OCI-LY3 (cell line): ENCODE results near the gene CEP104.

Experiments
- H2AFZ ChIP-seq: fragments of 200-600, 300-600 bp; shearing (Covaris generic); 2 replicates; pipeline ENCODE4 v1.6.0; 2014; ENCODE audit warnings: antibody characterized with exemption, low read depth, low read length
- H3K27ac ChIP-seq: fragments of 200-600, 300-600 bp; sonication (generic); 2 replicates; pipeline ENCODE4 v1.5.1; 2014; ENCODE audit warnings: mild to moderate bottlenecking, low read length, moderate library complexity, mixed read lengths
- H3K27me3 ChIP-seq: fragments of 200-600, 300-600 bp; sonication (generic); 2 replicates; pipeline ENCODE4 v1.6.1; 2014; ENCODE audit warnings: low read depth, low read length, mixed read lengths
- H3K36me3 ChIP-seq: fragments of 200-600, 300-600 bp; sonication (generic); replicated peaks from 2 replicates; pipeline ENCODE3; 2014; ENCODE audit warnings: low read depth, low read length, mixed read lengths
- H3K4me1 ChIP-seq: fragments of 300-600, 200-600 bp; sonication (generic); 2 replicates; pipeline ENCODE4 v1.6.1; 2014; ENCODE audit warnings: low read length, mixed read lengths
- H3K4me2 ChIP-seq: fragments of 200-600, 300-600 bp; sonication (generic); 2 replicates; pipeline ENCODE4 v1.6.1; 2014; ENCODE audit warnings: low read length, mixed read lengths
- H3K4me3 ChIP-seq: fragments of 300-600, 200-600 bp; sonication (generic); 2 replicates; pipeline ENCODE4 v1.5.1; 2014; ENCODE audit warnings: antibody characterized with exemption, mild to moderate bottlenecking, low read length, moderate library complexity
- H3K79me2 ChIP-seq: fragments of 300-600, 200-600 bp; shearing (Covaris generic); 2 replicates; pipeline ENCODE4 v1.6.1; 2014; ENCODE audit warnings: mild to moderate bottlenecking, low read length, mixed read lengths
- H3K9ac ChIP-seq: fragments of 300-600, 200-600 bp; shearing (Covaris generic); 2 replicates; pipeline ENCODE4 v1.6.0; 2014; ENCODE audit warnings: mild to moderate bottlenecking, low read length, moderate library complexity
- H3K9me3 ChIP-seq: fragments of 200-600, 300-600 bp; shearing (Covaris generic); 2 replicates; pipeline ENCODE4 v1.6.1; 2014; ENCODE audit warnings: low read length, mixed read lengths; ENCODE audit not compliant: insufficient read depth
- H4K20me1 ChIP-seq: fragments of 200-600, 300-600 bp; sonication (generic); 2 replicates; pipeline ENCODE4 v1.6.1; 2016; ENCODE audit warnings: low read length, mixed read lengths; ENCODE audit not compliant: insufficient read depth
- EZH2phosphoT487 ChIP-seq: fragments of 200-600 bp; shearing (Covaris generic); IDR thresholded peaks from 2 replicates; pipeline ENCODE4 v1.6.1; 2018; ENCODE audit warnings: antibody characterized with exemption, mixed run types, low read depth
- TF ChIP-seq, protein P1 (sequence below): fragments of 200-600, 300-600 bp; sonication (generic); IDR thresholded peaks from 2 replicates; pipeline ENCODE4 v1.5.1; 2014; ENCODE audit warnings: antibody characterized with exemption, low read length, low read depth

Gene CEP104

DNA sequence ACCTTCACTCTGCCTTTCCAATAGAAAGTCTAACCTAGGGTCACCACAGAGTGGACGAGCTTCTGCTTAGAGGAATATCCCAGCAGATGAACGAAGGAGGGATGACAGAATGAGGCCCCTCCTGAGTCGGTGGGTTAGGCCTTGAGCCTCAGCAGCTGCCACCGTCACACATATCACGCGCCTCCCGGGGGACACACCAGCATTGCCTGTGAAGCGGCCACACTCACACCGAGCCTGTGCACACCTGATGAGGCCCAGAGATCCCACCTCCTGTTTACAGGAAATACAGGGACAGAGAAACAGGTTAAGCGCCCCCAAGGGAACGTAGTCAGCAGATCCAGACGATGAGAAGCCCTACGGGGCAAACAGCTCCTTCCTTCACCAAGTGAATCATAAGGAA, 35.6 kb downstream of the CEP104 start:
- Histone ChIP-seq H3K36me3 (peaks cover 4% of the 10 kb centered on the region), H3K4me2 (no peak overlapping the region), H3K27me3 (no peaks in the 10 kb centered on the region), H3K9me3 (no peaks in the 10 kb centered on the region), H3K9ac (no peak overlapping the region), H3K4me1 (peaks cover 12% of the 10 kb centered on the region; the same call in 1 of the 2 replicates), H3K79me2 (no peaks in the 10 kb centered on the region), H4K20me1 (no peaks in the 10 kb centered on the region; the same call in 1 of the 2 replicates), H3K27ac (no peak overlapping the region), H2AFZ (no peak overlapping the region), H3K4me3 (no peak overlapping the region)
- TF ChIP-seq EZH2phosphoT487: no peak
- TF ChIP-seq, protein P1, sequence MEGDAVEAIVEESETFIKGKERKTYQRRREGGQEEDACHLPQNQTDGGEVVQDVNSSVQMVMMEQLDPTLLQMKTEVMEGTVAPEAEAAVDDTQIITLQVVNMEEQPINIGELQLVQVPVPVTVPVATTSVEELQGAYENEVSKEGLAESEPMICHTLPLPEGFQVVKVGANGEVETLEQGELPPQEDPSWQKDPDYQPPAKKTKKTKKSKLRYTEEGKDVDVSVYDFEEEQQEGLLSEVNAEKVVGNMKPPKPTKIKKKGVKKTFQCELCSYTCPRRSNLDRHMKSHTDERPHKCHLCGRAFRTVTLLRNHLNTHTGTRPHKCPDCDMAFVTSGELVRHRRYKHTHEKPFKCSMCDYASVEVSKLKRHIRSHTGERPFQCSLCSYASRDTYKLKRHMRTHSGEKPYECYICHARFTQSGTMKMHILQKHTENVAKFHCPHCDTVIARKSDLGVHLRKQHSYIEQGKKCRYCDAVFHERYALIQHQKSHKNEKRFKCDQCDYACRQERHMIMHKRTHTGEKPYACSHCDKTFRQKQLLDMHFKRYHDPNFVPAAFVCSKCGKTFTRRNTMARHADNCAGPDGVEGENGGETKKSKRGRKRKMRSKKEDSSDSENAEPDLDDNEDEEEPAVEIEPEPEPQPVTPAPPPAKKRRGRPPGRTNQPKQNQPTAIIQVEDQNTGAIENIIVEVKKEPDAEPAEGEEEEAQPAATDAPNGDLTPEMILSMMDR: no peak

DNA sequence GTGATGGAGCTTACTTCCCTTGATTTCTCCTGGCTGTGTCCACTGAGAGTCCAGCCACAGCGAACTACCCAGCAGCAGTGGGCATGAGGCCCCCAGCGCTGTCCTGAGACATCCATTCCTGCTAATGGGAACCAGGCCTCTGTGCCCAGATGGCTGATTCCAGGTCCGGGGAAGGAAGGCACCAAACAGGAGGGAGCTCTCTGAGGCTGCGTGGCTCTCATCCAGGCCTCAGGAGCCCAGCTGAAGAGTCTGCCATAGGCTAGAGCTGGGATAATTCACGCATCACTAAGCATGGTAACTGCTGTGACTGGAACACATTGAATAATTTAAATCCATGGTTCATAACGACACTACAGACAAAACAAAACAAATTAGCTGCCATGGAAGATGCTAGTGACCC, 36.0 kb downstream of the CEP104 start:
- Histone ChIP-seq H3K79me2 (no peaks in the 10 kb centered on the region), H3K9me3 (no peaks in the 10 kb centered on the region), H3K36me3 (peaks cover 4% of the 10 kb centered on the region), H4K20me1 (no peaks in the 10 kb centered on the region; the same call in 1 of the 2 replicates), H3K4me2 (no peak overlapping the region), H3K4me3 (no peak overlapping the region), H2AFZ (no peak overlapping the region), H3K27me3 (no peaks in the 10 kb centered on the region), H3K9ac (no peak overlapping the region), H3K27ac (no peak overlapping the region), H3K4me1 (peaks cover 12% of the 10 kb centered on the region; the same call in 1 of the 2 replicates)
- TF ChIP-seq, protein P1: no peak
- TF ChIP-seq EZH2phosphoT487: no peak

GRCh38 chr1:3820316-3820715, 36.7 kb downstream of the CEP104 start:
- Histone ChIP-seq H3K9me3 (no peaks in the 10 kb centered on the region), H3K4me3 (no peak overlapping the region), H3K79me2 (no peaks in the 10 kb centered on the region), H3K4me2 (no peak overlapping the region), H2AFZ (no peak overlapping the region), H3K27ac (no peak overlapping the region), H3K9ac (no peak overlapping the region), H3K4me1 (peaks cover 12% of the 10 kb centered on the region; the same call in 1 of the 2 replicates), H4K20me1 (no peaks in the 10 kb centered on the region; the same call in 1 of the 2 replicates), H3K27me3 (no peaks in the 10 kb centered on the region), H3K36me3 (peaks cover 4% of the 10 kb centered on the region)
- TF ChIP-seq EZH2phosphoT487: no peak
- TF ChIP-seq, protein P1: no peak

GRCh38 chr1:3819771-3820200, 37.2 kb downstream of the CEP104 start:
- H3K4me3 ChIP-seq: no peak overlapping the region
- H3K9ac ChIP-seq: no peak overlapping the region
- H3K27me3 ChIP-seq: no peaks in the 10 kb centered on the region
- H3K27ac ChIP-seq: no peak overlapping the region
- H2AFZ ChIP-seq: no peak overlapping the region
- H3K36me3 ChIP-seq: peaks cover 4% of the 10 kb centered on the region
- H3K79me2 ChIP-seq: no peaks in the 10 kb centered on the region
- peaks cover 12% of the 10 kb centered on the region; the same call in 1 of the 2 replicates for H3K4me1 ChIP-seq
- no peaks in the 10 kb centered on the region; the same call in 1 of the 2 replicates for H4K20me1 ChIP-seq
- H3K4me2 ChIP-seq: no peak overlapping the region
- H3K9me3 ChIP-seq: no peaks in the 10 kb centered on the region
- TF ChIP-seq, protein P1: no peak
- TF ChIP-seq EZH2phosphoT487: no peak
